ENCODE data around the gene AGAP6.
"Not testable (repeated sequence)": the region's sequence is repeated elsewhere in the genome, so short reads cannot be mapped to it uniquely, and the experiment has no call there.

AGAP6 gene

DNA sequence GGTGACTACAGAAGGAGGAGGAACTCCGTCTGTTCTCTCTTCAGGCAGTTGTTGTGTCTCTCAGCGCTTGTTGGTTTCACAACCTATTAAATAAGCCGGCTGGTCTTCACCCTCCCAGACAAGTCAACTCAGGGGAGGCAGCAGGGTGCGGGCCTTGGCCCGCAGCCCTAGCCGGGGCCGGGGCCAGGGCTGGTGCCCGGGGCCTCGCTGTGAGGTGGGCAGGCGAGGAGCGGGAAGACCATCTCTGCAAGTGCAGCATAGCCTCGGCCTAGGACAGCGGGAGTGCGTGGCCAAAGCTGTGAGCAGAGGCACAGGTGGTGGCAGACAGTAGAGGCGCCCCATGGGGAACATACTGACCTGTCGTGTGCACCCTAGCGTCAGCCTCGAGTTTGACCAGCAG lies at the start of gene AGAP6:
Gene AGAP6, plus strand, starts transcription at position 31 of the 400 bp plus-strand sequence. Its CDS starts 310 bp downstream, at position 341.
- DNase-seq (ENCODE audit: low read depth in 2 of 2): not testable (repeated sequence)

GRCh38 chr10:49941447-49942338 lies 46.5 kb upstream of the AGAP6 start, which contains the start of the genes PARG and TIMM23B:
Gene PARG, minus strand, starts transcription at chr10:49942027. Its CDS starts 302 bp downstream, at chr10:49941725.
Gene TIMM23B, plus strand, starts transcription at chr10:49942053. Its CDS starts 142 bp downstream, at chr10:49942195.
- peak; percentile 63 to 69 for DNase-seq (ENCODE audit: low read depth in 2 of 2)

DNA sequence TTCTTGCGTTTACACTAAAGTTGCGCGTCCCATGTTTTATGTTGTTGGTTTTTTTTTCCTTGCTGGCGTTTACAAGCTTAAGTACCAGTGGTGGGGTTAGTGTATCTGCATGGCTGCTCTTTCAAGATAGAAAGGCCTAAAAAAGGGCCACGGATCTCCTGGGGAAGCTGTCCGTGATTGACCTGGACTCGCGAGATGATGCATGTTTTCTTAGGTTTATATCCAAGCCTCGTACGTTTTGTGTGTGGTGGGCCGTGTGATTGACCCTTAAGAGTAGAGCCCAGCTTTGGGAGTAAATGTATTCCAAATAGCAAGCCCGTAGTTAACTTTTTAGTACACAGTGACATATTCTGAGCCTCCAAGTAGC lies 45.9 kb upstream of the AGAP6 start:
- DNase-seq (ENCODE audit: low read depth in 2 of 2): not testable (repeated sequence)

DNA sequence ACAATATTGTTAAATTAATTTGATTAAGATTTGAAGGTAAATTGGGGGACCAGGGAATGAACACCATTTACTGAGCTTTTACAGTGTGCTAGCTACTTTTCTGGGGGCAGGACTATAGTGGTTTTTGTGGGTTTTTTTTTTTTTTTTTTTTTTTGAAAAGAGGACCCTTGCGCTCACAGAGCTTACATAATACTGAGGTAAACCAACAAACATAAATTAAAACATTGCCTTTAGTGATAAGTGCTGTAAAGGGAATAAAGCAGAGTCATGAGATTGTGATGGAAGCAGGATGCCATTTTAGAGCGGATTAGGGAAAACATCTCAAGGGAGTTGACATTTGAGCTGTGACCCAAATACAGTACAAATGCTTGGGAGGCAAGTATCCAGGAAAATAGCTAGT lies 44.6 kb upstream of the AGAP6 start:
- not testable (repeated sequence) for DNase-seq (ENCODE audit: low read depth in 2 of 2)

- DNase-seq (ENCODE audit: low read depth in 2 of 2): not testable (repeated sequence)
These were observed 40.1 kb upstream of the AGAP6 start for GRCh38 chr10:49948142-49948541.

GRCh38 chr10:49948737-49949136 lies 39.5 kb upstream of the AGAP6 start:
- not testable (repeated sequence) for DNase-seq (ENCODE audit: low read depth in 2 of 2)

DNA sequence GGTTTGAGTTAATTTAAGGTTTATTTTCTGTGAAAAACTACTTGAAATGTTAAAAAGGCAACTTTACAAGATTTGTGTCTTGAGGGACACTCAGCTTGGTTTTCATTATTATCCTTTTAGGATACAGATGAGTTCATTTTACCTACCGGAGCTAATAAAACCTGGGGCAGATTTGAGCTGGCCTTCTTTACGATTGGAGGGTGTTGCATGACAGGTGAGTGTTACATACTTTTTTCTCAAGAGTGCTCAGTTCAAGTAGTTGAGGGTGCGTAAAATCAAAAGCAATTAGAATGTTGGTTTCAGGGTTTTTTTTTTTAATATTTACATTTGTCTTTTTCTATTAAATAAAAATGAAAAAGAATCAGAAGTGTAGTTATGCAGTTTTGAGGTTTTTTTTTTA lies 36.2 kb upstream of the AGAP6 start:
- DNase-seq (ENCODE audit: low read depth in 2 of 2): not testable (repeated sequence)

DNA sequence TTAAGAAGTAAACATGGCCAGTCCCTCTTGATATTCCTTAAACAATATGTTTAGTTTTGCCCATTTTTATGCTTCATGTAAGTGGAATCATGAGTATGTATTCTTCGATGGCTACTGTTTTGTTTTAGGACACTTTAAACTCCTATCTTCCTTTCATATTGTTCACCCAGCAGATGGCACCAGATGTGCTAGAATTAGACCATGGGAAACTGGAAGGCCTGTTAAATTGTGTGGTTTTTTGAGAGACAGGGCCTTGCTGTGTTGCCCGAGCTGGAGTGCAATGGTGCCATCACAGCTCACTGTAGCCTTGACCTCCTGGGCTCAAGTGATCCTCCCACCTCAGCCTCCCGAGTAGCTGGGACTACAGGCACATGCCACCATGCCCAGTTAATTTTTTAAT lies 35.1 kb upstream of the AGAP6 start:
- not testable (repeated sequence) for DNase-seq (ENCODE audit: low read depth in 2 of 2)

DNA sequence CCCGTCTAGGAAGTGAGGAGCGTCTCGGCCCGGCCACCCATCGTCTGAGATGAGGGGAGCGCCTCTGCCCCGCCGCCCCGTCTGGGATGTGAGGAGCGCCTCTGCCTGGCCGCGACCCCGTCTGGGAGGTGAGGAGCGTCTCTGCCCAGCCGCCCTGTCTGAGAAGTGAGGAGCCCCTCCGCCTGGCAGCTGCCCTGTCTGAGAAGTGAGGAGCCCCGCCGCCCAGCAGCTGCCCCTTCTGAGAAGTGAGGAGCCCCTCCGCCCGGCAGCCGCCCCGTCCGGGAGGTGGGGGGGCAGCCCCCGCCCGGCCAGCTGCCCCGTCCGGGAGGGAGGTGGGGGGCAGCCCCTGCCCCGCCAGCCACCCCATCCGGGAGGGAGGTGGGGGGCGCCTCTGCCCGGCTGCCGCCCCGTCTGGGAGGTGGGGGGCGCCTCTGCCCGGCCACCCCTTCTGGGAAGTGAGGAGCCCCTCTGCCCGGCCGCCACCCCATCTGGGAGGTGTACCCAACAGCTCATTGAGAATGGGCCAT lies 17.8 kb upstream of the AGAP6 start:
- DNase-seq (ENCODE audit: low read depth in 2 of 2): not testable (repeated sequence)

- not testable (repeated sequence) for DNase-seq (ENCODE audit: low read depth in 2 of 2)
These were observed 16.7 kb upstream of the AGAP6 start for GRCh38 chr10:49971466-49971865.

- DNase-seq (ENCODE audit: low read depth in 2 of 2): not testable (repeated sequence)
These were observed 16.1 kb upstream of the AGAP6 start for GRCh38 chr10:49972094-49972493.

DNA sequence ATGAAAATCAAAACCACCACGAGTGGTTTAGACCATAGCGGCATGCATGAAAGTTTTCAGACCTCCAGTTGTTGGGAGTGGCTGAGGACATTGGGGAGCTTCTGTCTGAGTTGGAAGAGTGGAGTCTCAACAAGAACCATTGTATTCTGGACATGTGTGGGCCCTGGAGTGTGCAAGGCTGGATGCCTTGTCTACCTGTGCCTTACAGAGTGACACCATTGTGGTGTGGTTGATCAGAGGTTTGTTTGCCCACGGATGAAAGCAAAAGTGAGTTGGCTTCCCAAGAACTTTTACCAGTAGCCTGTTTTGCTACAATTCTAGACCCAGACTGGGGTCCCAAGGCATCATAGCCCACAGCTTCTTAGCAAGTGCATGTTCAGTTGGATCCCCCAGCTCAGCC lies 10.4 kb upstream of the AGAP6 start:
- DNase-seq (ENCODE audit: low read depth in 2 of 2): not testable (repeated sequence)

GRCh38 chr10:49987207-49987606 lies 999 bp upstream of the AGAP6 start:
- not testable (repeated sequence) for DNase-seq (ENCODE audit: low read depth in 2 of 2)

DNA sequence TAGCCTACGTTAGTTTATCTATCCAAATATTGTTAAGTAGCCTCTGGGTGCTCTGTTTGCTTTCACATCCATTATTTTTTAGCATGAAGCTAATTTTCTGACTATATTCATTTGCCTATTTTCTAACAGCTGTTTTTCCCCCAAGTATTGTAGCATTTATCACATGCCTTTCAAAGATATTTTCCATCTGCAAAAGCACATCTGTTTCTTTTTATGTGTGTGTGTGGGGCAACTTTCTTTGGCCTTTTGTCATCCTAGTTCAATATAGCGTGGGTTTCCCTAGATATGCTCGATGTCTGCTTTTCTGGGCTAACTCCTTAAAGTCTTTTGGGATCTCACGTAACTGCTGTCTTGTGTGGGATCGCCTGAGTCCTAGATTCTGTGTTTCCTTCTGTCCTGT lies 7.1 kb downstream of the AGAP6 start:
- DNase-seq (ENCODE audit: low read depth in 2 of 2): not testable (repeated sequence)

GRCh38 chr10:50014024-50014423 lies 25.8 kb downstream of the AGAP6 start:
- DNase-seq (ENCODE audit: low read depth in 2 of 2): not testable (repeated sequence)

- DNase-seq (ENCODE audit: low read depth in 2 of 2): not testable (repeated sequence)
These were observed 27.5 kb downstream of the AGAP6 start for GRCh38 chr10:50015596-50016220.

DNA sequence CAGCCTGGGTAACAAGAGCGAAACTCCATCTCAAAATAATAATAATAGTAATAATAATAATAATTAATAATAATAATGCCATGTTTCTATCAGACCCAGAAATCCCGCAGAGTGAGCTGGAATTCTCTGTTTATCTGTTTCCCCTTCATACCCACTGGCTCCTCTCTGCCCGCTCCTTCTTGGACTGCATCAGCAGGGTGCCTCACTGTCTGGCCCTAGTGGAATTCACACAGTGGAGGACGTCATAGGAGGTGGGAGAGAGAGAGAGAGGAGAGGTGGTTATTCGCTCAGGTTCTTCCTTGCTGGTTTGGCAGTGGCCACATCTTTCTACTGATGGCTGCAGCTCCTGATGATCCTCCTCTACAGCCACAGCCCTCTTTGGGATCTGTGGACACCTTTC lies 28.7 kb downstream of the AGAP6 start:
- not testable (repeated sequence) for DNase-seq (ENCODE audit: low read depth in 2 of 2)

GRCh38 chr10:50017646-50018045 lies 29.4 kb downstream of the AGAP6 start:
- not testable (repeated sequence) for DNase-seq (ENCODE audit: low read depth in 2 of 2)

- not testable (repeated sequence) for DNase-seq (ENCODE audit: low read depth in 2 of 2)
These were observed 31.1 kb downstream of the AGAP6 start for GRCh38 chr10:50019279-50019678.

GRCh38 chr10:50020451-50021024 lies 32.3 kb downstream of the AGAP6 start:
- not testable (repeated sequence) for DNase-seq (ENCODE audit: low read depth in 2 of 2)

DNA sequence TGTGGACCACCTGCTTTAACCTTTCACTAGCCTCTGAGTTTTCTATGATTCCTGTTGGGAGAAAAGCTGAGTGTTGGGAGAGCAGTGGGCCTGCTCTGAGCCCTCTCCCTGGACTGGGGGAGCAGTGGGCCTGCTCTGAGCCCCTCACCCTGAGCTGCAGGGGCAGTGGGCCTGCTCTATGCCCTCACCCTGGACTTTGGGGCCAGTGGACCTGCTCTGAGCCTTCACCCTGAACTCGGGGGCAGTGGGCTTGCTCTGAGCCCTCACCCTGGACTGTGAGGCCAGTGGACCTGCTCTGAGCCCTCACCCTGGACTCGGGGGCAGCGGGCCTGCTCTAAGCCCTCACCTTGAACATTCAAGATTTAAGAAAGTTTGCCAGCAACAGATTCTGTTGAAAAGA lies 33.4 kb downstream of the AGAP6 start:
- DNase-seq (ENCODE audit: low read depth in 2 of 2): no peak
